ENCODE data around the gene CACNA2D4.

- TF ChIP-seq CTCF (IDR thresholded peaks at IDR 0.05; ENCODE audit: low read depth, low read length) (no peak), EZH2phosphoT487 (IDR thresholded peaks at IDR 0.05; ENCODE audit: low read depth) (no peak)
These were observed 104.2 kb downstream of the CACNA2D4 start for GRCh38 chr12:1814266-1814665.
